Stimulated activated CD4-positive, alpha-beta T cell treated with anti-CD3 and anti-CD28 coated beads, Interleukin-1b, Interleukin-23, amount 100 ng/mL, for 24 hours (primary cell): ENCODE measurements around the gene KANTR.
A peak's percentile ranks its signal among the peaks of the same experiment; 100 is the strongest.

Experiments
- DNase-seq, 4 experiments: peaks; one replicate each; pipeline ENCODE4 v3.0.0-alpha.2; 2020; ENCODE audit warnings: low read depth in 4 of 4, low spot score in 1 of 4

Gene KANTR

DNA sequence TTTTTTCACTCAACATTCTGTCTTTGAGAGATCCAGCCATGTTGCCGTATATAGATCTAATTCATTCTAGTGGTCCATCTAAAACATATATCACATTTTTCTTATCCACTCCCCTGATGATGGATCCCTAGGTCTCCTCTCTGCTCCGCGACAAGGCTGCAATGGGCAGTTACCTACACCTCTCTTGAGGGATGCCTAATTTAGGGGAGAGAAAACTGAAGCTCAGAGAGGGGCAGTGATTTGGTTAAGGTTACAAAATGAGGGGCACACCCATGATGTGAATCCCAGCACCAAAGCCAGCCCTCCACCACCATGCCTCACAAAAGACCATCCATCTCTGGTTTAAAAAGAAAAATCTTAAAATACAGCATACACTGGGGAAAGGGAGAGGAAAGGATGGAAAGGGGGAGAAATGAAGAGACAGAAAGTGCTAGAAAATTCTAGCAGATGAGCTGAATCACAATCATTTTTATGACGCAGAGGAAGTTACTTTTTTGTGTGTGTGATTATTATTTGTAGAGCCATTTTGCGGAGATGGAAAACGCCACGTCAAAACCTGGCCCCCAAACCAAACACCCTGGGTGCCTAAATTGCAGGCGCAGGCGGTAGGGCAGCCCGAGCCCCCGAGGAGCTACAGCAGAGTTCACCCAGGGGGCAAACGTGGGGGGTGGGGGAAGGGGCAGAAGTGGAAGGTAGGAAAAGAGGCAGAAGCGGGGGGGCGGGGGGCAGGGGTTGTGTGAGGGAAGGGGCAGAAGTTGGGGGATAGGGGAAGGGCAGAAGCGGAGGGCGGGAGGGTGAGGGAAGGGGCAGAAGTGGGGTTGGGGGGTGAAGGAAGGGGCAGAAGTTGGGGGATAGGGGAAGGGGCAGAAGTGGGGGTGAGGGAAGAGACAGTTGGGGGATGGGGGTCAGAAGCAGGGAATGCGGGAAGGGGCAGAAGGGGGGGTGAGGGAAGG is 13.0 kb upstream of the KANTR start:
- no peak for DNase-seq

DNA sequence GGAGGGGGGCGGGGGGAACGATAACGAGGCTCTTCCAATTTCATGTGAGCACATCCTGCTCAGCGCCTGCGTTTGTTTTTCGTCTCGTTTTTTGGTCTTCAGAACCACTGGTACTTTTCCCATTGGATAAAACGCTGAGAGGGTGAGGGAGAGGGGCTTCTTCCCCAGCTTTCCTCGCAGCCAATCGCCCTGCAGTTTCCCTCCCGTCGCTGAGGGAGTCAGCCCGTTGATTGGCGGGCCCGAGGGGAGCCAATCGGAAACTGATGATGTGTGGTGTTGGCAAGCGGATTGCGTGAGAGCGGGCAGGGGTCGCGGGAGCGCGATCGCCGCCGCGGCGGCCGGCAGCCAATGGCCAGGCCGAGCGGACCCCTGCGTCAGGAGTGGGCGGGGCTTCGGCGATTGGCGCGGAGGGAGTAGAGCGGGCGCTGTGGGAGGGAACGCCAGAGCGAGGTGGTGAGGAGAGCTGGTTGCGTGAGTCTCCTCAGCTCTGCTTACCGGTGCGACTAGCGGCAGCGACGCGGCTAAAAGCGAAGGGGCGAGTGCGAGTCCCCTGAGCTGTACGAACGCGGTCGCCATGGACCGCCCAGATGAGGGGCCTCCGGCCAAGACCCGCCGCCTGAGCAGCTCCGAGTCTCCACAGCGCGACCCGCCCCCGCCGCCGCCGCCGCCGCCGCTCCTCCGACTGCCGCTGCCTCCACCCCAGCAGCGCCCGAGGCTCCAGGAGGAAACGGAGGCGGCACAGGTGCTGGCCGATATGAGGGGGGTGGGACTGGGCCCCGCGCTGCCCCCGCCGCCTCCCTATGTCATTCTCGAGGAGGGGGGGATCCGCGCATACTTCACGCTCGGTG is 11.8 kb upstream of the KANTR start, which contains the start of gene TSPYL2:
Gene TSPYL2 (plus strand): TSS at position 443 of the 848 bp plus-strand sequence. CDS start 132 bp downstream, at position 575.
- peak; percentile 74 to 86 (median 84) for DNase-seq

DNA sequence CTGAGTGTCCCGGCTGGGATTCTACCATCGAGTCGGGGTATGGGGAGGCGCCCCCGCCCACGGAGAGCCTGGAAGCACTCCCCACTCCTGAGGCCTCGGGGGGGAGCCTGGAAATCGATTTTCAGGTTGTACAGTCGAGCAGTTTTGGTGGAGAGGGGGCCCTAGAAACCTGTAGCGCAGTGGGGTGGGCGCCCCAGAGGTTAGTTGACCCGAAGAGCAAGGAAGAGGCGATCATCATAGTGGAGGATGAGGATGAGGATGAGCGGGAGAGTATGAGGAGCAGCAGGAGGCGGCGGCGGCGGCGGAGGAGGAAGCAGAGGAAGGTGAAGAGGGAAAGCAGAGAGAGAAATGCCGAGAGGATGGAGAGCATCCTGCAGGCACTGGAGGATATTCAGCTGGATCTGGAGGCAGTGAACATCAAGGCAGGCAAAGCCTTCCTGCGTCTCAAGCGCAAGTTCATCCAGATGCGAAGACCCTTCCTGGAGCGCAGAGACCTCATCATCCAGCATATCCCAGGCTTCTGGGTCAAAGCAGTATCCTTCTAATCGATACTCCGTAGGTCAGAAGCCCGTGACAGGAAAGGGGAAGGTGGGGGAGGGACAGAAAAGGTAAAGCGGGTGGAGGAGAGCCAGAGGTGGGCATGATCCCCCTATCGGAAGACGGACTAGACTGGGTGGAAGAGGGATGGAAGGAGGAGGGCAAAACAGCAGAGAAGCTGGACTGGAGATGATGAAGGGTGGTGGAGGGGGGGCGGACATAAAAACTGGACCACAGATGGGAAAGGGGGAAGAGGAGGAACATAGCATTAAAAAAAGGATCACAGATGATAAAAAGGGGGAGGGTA is 10.9 kb upstream of the KANTR start:
- DNase-seq, result no peak

DNA sequence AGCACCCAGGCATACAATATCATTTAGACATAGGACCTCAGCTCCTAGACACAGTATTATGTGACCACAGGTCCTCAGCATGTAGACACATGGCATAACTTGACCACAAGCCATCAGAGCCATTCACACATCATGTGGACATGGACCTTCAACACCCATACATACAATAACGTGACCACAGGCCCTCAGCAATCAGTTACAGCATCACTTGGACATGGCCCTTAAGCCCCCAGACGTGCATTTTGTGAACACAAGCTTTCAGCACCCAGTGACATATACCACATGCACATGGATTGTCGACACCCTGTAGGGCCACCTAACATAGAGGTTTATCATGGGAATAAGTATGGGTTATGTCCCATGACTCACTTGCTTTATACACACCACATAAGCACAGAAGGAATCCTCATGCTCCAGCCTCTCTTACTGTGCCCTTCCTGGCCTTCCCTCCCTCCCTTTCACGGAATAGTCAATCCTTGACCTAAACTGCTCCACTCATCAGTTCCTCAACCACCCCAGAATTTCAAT is 9.8 kb upstream of the KANTR start:
- no peak for DNase-seq

DNA sequence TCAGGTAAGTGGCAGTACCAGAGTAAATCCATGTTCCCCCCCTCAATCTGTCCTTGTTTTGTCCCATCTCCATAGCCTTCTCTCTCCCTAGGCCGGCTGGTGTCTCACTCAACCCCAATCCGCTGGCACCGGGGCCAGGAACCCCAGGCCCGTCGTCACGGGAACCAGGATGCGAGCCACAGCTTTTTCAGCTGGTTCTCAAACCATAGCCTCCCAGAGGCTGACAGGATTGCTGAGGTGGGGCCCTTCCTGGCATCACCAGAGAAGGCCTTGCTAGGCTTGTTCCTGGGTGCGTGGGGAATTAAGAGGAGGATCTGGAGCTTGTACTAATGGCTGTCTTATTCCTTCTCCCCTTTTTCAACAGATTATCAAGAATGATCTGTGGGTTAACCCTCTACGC is 9.1 kb upstream of the KANTR start:
- DNase-seq, result no peak

DNA sequence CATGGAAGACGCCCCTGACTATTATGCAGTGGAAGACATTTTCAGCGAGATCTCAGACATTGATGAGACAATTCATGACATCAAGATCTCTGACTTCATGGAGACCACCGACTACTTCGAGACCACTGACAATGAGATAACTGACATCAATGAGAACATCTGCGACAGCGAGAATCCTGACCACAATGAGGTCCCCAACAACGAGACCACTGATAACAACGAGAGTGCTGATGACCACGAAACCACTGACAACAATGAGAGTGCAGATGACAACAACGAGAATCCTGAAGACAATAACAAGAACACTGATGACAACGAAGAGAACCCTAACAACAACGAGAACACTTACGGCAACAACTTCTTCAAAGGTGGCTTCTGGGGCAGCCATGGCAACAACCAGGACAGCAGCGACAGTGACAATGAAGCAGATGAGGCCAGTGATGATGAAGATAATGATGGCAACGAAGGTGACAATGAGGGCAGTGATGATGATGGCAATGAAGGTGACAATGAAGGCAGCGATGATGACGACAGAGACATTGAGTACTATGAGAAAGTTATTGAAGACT is 8.2 kb upstream of the KANTR start:
- no peak for DNase-seq

DNA sequence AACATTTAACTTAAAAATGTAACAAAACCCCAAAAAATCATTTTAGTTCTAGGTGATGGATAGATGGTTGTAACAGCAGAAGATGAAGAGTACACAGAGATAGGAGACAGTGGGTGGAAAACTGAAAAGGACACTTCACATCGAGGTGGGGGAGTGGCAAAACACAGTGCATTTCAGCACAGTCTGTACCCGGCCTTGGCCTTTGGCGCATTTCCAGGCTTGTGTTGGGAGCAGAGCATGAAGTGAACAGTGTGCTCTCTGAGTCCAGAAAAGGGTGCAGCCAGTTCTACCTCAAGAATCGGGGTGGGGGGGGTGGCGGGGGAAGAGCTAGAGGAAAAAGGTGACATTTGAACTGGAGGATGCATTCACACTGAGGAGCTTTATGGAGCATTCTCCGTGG is 7.5 kb upstream of the KANTR start:
- no peak for DNase-seq

DNA sequence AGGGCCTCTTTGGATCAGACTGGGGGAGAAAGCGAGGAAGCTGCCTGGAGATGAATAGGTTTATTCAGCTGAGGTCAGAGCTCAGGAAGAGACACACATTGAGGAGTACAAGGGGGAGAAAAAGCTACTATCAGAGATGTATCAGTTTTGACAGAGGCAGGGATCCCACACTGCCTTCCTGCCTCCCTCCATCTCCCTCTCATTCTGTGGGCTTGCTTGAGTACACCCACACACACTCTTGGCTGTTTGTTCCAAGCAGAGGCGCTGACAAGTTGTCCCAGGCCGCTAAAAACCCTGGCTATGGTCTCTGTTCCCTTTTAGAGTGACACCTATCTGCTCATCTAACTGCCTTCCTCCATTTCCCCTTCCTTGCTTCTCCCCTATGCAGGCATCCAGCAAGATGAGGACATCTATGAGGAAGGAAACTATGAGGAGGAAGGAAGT is 6.5 kb upstream of the KANTR start:
- no peak for DNase-seq

DNA sequence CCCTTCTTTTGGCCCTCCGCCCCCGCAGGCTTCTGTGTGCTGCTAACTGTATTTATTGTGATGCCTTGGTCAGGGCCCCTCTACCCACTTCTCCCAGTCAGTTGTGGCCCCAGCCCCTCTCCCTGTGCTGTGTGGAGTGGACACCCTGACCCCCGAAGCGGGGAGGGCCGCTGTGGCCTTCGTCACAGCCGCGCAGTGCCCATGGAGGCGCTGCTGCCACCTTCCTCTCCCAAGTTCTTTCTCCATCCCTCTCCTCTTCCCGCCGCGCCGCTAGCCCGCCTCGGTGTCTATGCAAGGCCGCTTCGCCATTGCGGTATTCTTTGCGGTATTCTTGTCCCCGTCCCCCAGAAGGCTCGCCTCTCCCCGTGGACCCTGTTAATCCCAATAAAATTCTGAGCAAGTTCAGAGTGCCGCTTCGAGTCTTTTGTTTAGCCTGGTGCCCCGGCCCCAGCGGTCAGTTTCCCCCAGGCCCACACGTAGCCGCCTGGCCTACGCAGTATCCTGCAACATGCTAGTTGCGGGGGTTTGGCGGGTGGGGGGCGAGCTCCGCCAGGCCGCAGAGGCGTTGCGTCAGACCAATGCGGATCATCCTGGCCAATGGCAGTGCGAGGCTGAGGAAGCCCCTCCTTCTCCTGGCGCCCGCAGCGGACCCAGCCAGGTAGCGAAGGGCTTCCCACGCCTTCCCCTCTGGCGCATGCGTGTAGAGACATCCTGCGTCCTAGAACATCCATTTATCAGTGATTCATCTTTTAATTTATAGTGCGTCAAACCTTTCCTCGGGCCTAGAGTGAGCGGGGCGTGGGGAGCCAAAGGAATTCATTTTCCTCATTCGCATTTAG is 5.6 kb upstream of the KANTR start:
- DNase-seq, result peak in 3 of 4 experiments; percentile 46 to 71 (median 59)

DNA sequence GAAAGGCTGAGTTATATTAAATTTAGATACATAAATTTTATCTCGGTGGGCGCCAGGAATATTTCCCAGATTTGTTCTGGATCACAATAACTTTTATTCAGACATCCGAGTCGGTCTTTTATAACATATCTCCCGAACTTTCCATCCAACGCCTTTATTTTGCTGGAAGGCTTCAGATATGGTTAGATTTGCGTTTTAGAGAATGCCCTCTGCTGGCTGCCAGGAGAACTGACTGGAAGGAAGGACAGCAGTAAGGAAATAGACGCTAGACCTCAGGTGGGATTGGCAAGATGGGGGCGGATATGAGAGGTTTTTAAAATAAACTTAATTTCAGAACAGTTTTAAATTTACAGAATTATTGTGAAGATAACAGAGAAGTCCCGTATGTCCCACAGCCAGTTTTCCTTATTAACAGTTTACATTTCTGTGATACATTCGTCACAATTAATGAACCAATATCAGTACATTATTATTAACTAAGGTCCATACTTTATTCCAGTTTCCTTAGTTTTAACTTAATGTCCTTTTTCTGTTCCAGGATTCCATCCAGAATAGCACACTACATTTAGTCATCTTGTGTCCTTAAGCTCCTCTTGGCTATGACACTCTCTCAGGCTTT is 4.6 kb upstream of the KANTR start:
- no peak for DNase-seq

DNA sequence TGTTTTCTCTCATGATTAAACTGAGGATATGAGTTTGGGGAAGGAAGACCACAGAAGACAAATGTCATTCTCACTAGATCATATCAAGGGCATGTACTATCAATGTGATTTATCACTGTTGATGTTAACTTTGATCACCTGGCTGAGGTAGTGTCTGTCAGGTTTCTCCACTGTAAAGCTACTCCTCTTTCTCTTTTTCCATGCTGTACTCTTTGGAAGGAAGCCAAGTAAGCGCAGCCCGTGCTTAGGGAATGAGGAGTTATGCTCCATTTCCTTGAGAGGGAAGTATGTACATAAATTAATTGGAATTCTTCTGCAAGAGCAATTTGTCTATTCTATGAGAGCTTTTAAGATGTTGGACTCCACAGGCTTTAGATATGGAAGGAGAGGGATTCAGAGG is 4.0 kb upstream of the KANTR start:
- DNase-seq, result no peak

DNA sequence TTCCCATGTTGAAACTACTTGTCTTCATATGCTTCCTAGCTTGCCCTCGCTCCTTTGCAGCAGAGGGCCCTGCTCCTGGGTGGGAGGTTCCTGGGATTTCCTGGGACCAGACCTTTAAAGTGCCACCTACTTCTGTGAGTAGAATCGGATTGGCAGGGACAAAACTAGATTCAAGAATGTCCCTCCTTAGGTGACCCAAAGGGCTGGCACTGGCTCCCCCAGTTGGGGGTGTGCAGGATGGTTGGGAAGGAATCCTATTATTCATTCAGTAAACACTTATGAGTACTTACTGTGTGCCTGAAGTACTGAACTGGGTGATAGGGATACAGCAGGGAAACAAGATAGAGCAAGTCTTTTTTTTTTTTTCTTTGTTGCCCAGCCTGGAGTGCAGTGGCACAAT is 2.6 kb upstream of the KANTR start:
- DNase-seq, result no peak

DNA sequence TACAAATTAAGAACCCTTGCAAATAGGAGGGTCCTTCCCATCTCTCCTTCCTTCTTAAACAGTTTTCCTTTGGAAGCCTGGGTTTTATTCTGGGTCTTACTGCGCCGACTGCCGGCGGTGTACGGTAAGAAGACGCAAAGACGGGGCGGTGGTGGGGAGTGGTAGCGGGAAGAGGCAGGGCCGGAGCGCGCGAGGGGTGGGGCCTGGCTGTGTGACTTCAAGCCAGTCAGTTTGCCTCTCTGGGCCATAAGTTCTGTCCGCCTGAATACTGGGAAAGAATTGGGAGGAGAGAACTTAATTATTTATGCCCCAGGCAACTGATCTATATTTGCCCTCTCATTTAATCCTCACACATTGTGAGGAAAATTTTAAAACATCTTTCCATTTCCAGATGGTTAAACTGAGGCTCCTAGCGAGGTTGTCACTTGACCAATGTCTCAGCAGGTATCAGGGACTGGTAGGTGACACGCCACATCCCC is 726 bp upstream of the KANTR start:
- peak in 3 of 4 experiments; percentile 55 to 68 (median 59) for DNase-seq

DNA sequence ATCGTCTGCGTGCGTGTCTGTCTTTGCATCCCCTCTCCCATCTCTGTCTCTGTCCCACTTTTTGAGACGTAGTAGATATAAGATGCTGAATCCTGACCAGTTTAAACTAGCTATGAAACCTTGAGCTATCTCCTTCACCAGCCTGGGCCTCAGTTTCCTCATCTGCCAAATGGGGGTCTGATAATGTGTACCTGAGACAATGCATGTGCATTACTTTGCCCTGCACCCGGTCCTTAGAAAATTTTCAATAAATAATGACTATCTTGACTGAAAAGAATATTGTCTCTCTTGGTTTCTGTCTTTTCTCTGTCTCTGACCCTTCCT is 602 bp downstream of the KANTR start:
- no peak for DNase-seq

DNA sequence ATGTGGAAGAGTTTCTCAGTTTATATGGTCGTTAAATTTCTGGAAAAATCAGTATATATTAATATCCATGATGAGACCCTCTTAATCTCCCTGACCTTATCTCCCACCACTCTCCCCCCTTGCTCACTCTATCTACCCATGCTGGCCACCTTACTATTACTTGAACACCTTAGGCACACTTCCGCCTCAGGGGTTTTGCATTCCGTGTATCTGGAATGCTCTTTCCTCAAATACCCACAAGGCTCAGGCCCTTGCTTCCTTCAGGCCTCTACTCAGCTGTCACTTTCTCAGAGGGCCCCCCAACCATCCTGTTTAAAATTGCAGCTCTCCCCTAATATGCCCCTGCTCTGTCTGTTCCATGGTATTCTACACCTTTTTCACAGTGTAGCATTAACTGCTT is 1.9 kb downstream of the KANTR start:
- DNase-seq, result no peak

DNA sequence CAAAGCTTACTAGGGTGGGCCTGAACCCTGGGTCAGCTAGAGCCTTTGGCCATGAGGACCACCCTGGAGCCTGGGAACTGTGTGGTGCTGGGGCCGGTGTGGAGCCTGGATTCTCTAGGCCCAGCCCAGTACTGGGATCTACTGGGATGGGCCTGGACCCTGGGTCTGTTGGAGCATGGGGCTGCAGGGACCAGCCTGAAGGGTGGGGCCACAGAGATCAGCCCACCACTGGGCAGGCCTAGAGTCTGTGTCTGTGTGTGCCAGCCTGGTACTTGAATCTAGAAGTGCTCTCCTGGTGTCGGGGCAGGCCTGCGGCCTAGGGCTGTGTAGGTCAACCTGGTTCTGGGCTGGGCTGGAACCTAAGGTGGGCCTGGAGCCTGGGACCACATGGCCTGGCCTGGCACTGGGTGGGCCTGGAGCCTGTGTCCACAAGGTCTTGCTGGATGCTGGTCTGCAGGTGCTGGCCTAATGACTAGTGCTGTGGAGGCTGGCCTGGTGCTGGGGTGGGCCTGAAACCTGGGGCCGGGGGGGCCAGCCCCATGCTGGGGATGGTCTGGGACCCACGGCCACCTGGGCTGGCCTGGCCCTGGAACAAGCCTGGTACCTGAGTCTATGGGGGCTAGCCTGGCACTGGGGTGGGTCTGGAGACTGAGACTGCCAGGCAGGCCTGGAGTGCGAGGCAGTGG is 21.1 kb downstream of the KANTR start:
- DNase-seq, result no peak

DNA sequence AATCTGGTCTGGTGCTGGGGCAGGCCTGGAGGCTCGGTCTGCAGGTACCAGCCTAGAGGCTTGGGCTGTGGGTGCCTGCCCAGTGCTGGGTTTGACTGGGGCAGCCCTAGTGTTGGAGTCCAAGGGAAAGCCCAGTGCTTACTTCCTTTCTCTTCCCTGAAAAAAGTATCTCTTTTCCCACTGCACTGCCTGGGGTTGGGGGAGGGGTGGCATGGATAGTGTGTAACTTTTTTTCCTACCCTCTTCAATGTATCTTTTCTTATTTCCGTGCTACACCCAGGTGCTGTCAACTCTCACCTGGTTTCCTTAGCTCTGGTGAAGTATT is 21.6 kb downstream of the KANTR start:
- DNase-seq, result no peak

DNA sequence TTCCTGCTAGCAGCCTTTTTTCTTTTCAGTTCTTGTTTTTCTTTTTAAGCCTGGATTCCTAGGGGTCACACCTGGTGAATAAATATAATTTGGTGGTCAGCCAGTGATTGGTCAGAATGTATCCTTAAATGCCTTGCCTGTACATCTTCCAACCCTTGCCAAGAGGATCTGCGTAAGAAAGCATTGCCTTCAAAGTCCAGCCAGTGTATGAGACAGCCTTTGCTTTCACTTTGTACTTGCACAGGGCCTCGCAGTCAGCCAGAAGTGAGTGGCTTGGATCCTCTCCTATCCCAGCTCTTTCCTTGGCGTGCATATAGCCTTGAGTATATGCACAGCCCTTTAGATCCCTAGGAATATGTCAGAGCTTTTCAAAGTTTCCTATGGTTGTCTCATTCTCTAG is 22.2 kb downstream of the KANTR start:
- no peak for DNase-seq

DNA sequence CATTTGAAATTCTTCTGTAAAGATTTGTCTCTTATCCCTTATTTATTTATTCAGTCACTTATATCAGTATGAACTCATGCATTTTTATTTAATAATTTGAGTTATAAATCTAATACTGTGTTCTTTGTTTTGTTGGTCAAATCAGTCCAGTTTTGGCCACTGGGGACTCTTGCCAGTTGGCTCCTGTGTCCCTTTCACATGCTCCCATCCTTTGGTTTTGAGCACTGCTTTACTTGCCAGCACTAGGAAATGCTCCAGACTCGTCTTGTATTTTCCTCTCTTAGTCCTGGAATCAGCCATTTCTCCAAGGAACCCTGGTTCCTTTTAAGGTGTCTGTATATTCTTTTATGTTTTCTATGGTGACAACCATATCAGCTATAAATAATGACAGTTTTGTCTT is 28.1 kb downstream of the KANTR start:
- no peak for DNase-seq
